SK-N-MC (cell line): Measurements from ENCODE around the gene SPAM1.

ENCODE experiments used
- DNase-seq: peaks from one replicate; pipeline ENCODE4 v3.0.0-alpha.2; 2011; ENCODE audit warnings: low read depth, low spot score
- H3K27ac ChIP-seq: fragments of 200-600 bp; sonication (generic); 2 replicates; pipeline ENCODE4 v1.5.1; 2016; ENCODE audit warnings: mixed run types
- H3K36me3 ChIP-seq: fragments of 200-600 bp; sonication (generic); 2 replicates; pipeline ENCODE4 v1.6.1; 2017; ENCODE audit warnings: antibody characterized with exemption, low read length, mixed read lengths; ENCODE audit not compliant: insufficient read depth
- H3K4me3 ChIP-seq: fragments of 200-600 bp; sonication (generic); 2 replicates; pipeline ENCODE4 v1.5.1; 2016
- H3K9ac ChIP-seq: fragments of 200-600 bp; sonication (generic); 2 replicates; pipeline ENCODE4 v1.8.0; 2017; ENCODE audit warnings: mixed run types, mixed read lengths; ENCODE audit not compliant: insufficient read length
- H3K9me3 ChIP-seq: fragments of 200-600 bp; sonication (generic); 2 replicates; pipeline ENCODE4 v1.6.1; 2017; ENCODE audit warnings: low read depth, mild to moderate bottlenecking, antibody characterized with exemption, low read length, moderate library complexity, mixed read lengths
- EZH2 ChIP-seq: fragments of 200-600 bp; sonication (generic); IDR thresholded peaks from one replicate; pipeline ENCODE4 v1.6.1; 2017; ENCODE audit warnings: antibody characterized with exemption
- FOXP2 ChIP-seq: optimal IDR thresholded peaks from 2 replicates; pipeline ENCODE3; 2011; ENCODE audit warnings: mild to moderate bottlenecking, moderate library complexity; ENCODE audit not compliant: insufficient read depth; ENCODE audit errors: extremely low read length, control extremely low read depth
- POLR2AphosphoS5 ChIP-seq: IDR thresholded peaks from 2 replicates; pipeline ENCODE4 v1.6.1; 2012; ENCODE audit warnings: mild to moderate bottlenecking, low read depth, low read length, borderline replicate concordance

SPAM1 gene

DNA sequence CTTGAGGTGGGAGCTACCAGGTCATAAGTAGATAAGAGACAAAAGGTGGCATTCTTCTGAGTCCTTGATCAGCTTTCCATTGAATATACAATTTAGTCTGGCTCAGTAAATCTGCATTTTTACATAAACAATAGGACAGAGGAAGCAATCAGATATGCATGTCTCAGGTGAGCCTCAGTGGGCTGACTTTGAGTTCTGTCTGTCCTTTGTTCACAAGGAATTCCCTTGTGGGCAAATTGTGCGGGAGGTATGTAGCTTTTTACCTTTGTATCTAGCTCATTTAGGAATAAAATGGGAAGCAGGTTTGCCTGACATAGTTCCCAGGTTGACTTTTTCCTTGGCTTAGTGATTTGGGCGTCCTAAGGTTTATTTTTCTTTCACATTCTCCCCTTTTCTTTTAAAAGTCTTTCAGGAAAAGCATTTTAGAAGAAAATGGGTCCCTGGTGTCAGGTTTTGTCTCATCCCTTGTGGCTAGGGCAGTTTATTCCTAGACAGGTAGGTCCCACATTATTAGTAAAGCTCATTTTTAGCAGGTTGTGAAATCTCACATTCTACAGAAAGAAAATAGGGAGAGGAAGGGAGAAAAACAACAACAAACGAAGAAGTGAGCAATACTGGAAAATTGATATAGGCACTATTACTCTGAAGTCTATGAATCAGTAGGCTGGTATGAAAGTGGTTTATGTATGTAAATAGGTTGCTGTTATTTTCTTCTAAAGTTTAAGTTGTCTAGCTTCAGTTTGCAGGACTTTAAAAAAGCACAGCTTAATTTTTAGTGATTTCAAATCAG, 16.5 kb downstream of the SPAM1 start:
- H3K9me3 ChIP-seq, result no peaks in the 10 kb centered on the region
- H3K9ac ChIP-seq, result no peak overlapping the region
- H3K27ac ChIP-seq, result no peak overlapping the region
- no peaks in the 10 kb centered on the region for H3K36me3 ChIP-seq
- DNase-seq, result no peak
- TF ChIP-seq FOXP2, result no peak
- TF ChIP-seq EZH2, result no peak
- TF ChIP-seq POLR2AphosphoS5, result no peak
- no peak overlapping the region for H3K4me3 ChIP-seq

DNA sequence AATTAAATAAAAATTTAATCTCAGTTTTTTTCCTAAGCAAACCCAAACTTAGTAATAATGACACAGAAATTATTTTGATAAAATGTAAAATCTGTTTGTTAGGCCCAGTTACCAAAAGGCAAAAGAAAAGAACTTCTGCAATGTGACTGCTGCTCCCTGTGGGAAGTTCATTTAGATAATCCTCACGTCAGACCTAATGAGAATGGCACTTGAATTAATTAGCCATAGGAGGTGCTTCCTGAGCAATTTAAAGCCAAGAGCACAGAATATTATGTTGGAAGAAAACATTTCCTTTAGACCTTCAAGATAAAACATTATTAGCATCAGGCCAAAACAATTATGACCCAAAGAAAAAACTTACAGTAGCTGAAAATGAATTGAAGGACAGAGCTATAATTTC, 19.4 kb downstream of the SPAM1 start:
- no peak for TF ChIP-seq EZH2
- TF ChIP-seq POLR2AphosphoS5, result no peak
- TF ChIP-seq FOXP2, result no peak
- peak; percentile 3 for DNase-seq
- Histone ChIP-seq H3K9me3 (no peaks in the 10 kb centered on the region), H3K9ac (no peak overlapping the region), H3K36me3 (no peaks in the 10 kb centered on the region), H3K4me3 (no peak overlapping the region), H3K27ac (no peak overlapping the region)

DNA sequence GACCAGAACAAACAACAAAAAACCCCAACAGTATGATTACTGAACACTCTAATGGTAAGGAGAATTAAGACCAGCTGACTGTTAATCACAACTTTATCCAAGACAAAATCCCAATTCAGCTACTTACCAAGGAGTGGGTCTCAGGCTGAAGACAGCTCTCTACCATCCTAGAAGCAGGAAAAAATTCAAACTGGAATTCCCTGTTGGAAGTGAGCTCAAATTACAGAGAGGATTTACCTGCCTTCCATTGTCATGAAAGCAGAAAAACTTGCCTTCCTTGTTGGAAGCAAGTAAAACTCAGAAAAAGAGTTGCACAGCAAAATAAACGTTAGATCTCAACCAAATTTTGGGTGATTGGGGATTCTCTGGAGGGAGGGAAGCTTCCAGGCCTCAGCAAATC, 20.9 kb downstream of the SPAM1 start:
- H3K4me3 ChIP-seq, result no peak overlapping the region
- H3K9me3 ChIP-seq, result no peaks in the 10 kb centered on the region
- no peak overlapping the region for H3K9ac ChIP-seq
- TF ChIP-seq EZH2, result no peak
- TF ChIP-seq FOXP2, result no peak
- TF ChIP-seq POLR2AphosphoS5, result no peak
- H3K36me3 ChIP-seq, result no peaks in the 10 kb centered on the region
- no peak for DNase-seq
- no peak overlapping the region for H3K27ac ChIP-seq

DNA sequence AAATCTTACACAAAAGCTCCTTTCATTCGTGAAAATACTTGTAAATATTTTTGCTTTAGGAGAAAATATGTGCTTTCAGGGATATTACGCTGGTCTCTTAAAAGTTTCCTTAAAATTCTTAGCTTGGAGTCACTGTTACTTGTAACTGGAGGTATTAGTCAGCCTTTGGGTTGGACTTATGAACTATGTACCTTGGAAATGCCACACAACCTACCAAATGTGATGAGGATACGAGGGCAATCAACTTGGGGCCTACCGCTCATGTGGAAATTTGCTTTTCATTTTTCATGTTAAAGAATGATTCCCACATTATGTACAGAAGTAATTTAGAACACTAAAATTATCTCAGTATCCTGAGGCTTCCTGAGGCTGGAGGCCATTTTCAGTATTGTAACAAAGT, 23.1 kb downstream of the SPAM1 start:
- Histone ChIP-seq H3K4me3 (no peak overlapping the region), H3K9me3 (no peaks in the 10 kb centered on the region), H3K36me3 (no peaks in the 10 kb centered on the region), H3K27ac (no peak overlapping the region), H3K9ac (no peak overlapping the region)
- no peak for TF ChIP-seq FOXP2
- no peak for TF ChIP-seq POLR2AphosphoS5
- no peak for TF ChIP-seq EZH2
- DNase-seq, result no peak

DNA sequence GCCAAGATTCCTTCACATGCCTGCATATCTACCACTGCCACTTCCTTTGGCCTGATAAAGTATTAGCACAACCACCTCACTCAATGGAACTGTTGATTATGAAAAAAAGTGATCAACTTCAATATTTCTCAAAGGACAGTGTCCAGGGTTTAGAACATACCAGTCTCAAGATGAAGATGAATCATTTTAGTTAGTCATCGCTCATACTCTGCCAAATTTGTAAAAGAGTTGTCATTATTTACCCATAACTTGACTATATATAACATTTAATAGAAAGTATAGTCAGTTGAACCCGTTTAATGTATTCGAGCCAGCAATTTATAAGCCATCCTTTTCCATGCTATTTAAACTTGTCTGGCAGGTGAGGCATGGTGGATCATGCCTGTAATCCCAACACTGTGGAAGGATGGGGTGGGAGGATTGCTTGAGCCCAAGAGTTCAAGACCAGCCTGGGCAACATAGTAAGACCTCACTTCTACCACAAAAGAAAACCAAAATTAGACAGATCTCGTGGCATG, 33.2 kb downstream of the SPAM1 start:
- no peak for DNase-seq
- TF ChIP-seq EZH2 (no peak), POLR2AphosphoS5 (no peak), FOXP2 (no peak)
- Histone ChIP-seq H3K36me3 (no peaks in the 10 kb centered on the region), H3K9me3 (no peaks in the 10 kb centered on the region), H3K9ac (no peak overlapping the region), H3K27ac (no peak overlapping the region), H3K4me3 (no peak overlapping the region)

DNA sequence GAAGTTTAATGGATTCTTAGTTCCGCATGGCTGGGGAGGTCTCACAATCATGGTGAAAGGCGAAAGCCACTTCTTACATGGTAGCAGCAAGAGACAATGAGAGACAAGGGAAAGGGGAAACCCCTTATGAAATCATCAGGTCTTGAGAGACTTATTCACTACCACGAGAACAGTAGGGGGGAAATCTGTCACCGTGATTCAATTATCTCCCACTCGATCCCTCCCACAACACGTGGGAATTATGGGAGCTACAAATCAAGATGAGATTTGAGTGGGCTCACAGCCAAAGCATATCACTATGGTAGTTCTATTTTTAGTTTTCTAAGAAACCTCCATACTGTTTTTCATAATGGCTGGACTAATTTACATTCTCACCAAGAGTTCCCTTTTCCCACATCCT, 36.7 kb downstream of the SPAM1 start:
- Histone ChIP-seq H3K9me3 (no peaks in the 10 kb centered on the region), H3K4me3 (peak overlapping the region; percentile 55), H3K27ac (peak overlapping the region; percentile 68; the same call in 1 of the 2 replicates), H3K36me3 (no peaks in the 10 kb centered on the region), H3K9ac (no peak overlapping the region)
- TF ChIP-seq FOXP2 (no peak), POLR2AphosphoS5 (no peak), EZH2 (no peak)
- peak; percentile 30 for DNase-seq

DNA sequence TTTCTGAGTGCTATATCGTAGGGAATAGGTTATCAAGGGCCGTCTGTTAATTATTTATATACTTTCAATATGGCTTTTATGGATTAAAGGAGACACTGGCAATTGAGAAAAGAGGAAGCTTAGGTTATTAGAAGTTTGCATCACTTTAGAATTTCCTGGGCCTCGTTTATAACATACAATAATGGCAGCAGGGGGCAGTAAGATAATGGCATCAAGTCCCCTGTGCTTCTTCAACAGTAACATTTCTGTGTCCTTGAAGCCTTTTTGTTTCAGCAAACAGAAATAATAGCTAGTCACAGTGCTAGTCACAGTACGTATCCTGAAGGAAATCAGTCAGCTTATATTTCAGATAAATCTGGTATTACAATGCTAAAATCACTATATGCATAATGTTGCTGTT, 41.9 kb downstream of the SPAM1 start:
- DNase-seq, result peak; percentile 16
- H3K36me3 ChIP-seq, result no peaks in the 10 kb centered on the region
- H3K9ac ChIP-seq, result no peak overlapping the region
- no peak overlapping the region for H3K27ac ChIP-seq
- no peaks in the 10 kb centered on the region for H3K9me3 ChIP-seq
- no peak overlapping the region for H3K4me3 ChIP-seq
- TF ChIP-seq FOXP2 (no peak), POLR2AphosphoS5 (no peak), EZH2 (no peak)

DNA sequence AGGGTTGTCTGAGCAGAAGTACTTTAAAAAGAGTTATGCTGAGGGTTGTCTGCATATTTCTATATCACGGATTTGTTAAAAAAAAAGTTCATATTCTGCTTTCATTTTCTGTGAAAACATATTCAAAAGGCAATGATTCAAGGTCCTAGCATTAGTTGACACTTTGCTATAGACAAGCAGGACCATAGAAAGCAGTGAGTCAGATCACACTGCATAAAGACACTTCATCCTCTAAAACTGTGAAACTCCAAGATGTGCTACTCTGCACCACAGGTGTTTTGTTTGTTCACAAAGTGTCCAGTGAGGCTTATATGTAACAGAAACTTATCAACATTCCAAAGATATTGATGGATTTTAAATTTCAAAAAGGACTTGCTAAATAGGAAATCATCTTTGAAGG, 47.0 kb downstream of the SPAM1 start:
- Histone ChIP-seq H3K27ac (no peak overlapping the region), H3K9ac (no peak overlapping the region), H3K4me3 (no peak overlapping the region), H3K36me3 (no peaks in the 10 kb centered on the region), H3K9me3 (no peaks in the 10 kb centered on the region)
- no peak for DNase-seq
- TF ChIP-seq EZH2 (no peak), POLR2AphosphoS5 (no peak), FOXP2 (no peak)
